ENCODE measurements around the gene HOXA9. TPM values are rescaled to one million over a fixed set of nuclear protein-coding genes. Genes with fewer than 3 reads are reported as not detected.

HOXA9 gene
- total and polyA plus RNA-seq, 2 of the 4 experiments (the other 2 are of a cell fraction): 0.18 to 0.32 TPM

GRCh38 chr7:27192546-27193334 is 27.4 kb upstream of the HOXA9 start:
- Histone ChIP-seq H3K18ac (ENCODE audit: low read depth, low read length) (no peak overlapping the region), H3K36me3 (ENCODE audit: control insufficient read depth, insufficient read depth, low read length) (no peaks in the 10 kb centered on the region), H2AK5ac (ENCODE audit: low read depth, low read length) (no peak overlapping the region), H2BK5ac (ENCODE audit: low read depth, low read length, poor library complexity, severe bottlenecking) (no peak overlapping the region), H3K4ac (ENCODE audit: low read depth, low read length) (no peak overlapping the region), H4K20me1 (ENCODE audit: insufficient read depth, low read length) (peaks cover 4% of the 10 kb centered on the region; the same call in 1 of the 2 replicates), H2BK15ac (ENCODE audit: low read depth, low read length) (no peak overlapping the region), H2AK9ac (replicated peaks; ENCODE audit: low read depth, low read length, poor library complexity) (no peak overlapping the region), H3K4me3 (ENCODE audit: insufficient read depth, low read depth, low read length) (0 out of 2 replicates have a peak overlapping the region, but pooled peaks have one; percentile 4), H4K8ac (ENCODE audit: low read depth in 2 of 2, low read length in 2 of 2) (no peak overlapping the region), H3K4me1 (ENCODE audit: control insufficient read depth, insufficient read depth, low read length) (peaks cover 1% of the 10 kb centered on the region; the same call in 1 of the 2 replicates), H3K79me1 (ENCODE audit: low read depth in 1 of 2, low read length in 2 of 2) (no peaks in the 10 kb centered on the region), H3K56ac (ENCODE audit: extremely low read depth, insufficient read depth, low read length) (no peak overlapping the region), H4K5ac (ENCODE audit: low read depth, low read length) (no peak overlapping the region), H2BK20ac (ENCODE audit: low read depth, low read length) (no peak overlapping the region), H3K9ac (ENCODE audit: low read depth, low read length) (no peak overlapping the region), H3K23ac (ENCODE audit: low read depth, low read length) (no peak overlapping the region; the same call in 1 of the 2 replicates), H3K27ac (ENCODE audit: insufficient read depth, low read length) (no peak overlapping the region), H3K9me3 (ENCODE audit: control insufficient read depth, insufficient read depth, low read length) (peaks cover 12% of the 10 kb centered on the region; the same call in 1 of the 2 replicates), H4K91ac (ENCODE audit: insufficient read depth, low read depth, low read length) (no peak overlapping the region), H3K9me1 (ENCODE audit: insufficient read depth, low read length) (no peaks in the 10 kb centered on the region), H3K14ac (replicated peaks; ENCODE audit: low read depth, low read length) (no peak overlapping the region), H2AFZ (replicated peaks; ENCODE audit: low read length, poor library complexity) (peak overlapping the region; percentile 9), H2BK120ac (ENCODE audit: low read depth, low read length) (no peak overlapping the region), H3K27me3 (ENCODE audit: control insufficient read depth, insufficient read depth, low read length) (peaks cover 89% of the 10 kb centered on the region), H3K4me2 (ENCODE audit: low read depth, low read length) (peak overlapping the region; percentile 41; the same call in 1 of the 2 replicates)
- intact Hi-C loops (cut with micrococcal nuclease): loop anchor here (10.0 kb wide), 4 partner anchors 552 to 1912 kb away; partner anchors contain the start of gene TAX1BP1
- ATAC-seq (ENCODE audit: low read depth) (peak; percentile 68), DNase-seq (no peak)
- POLR2A ChIA-PET (ENCODE audit: unreplicated experiment): no interaction called here
- BruUV-seq (replicated peaks): no TSS peak
- no peak for TF ChIP-seq CTCF (conservative IDR thresholded peaks at IDR 0.05; ENCODE audit: low read depth, low read length)
- TF ChIP-seq MAZ (IDR thresholded peaks at IDR 0.05; ENCODE audit: borderline replicate concordance, low read depth, low read length): no peak
- TF ChIP-seq RCOR1 (IDR thresholded peaks at IDR 0.05; ENCODE audit: insufficient replicate concordance, low read length): no peak
- no peak for TF ChIP-seq BHLHE40 (IDR thresholded peaks at IDR 0.05; ENCODE audit: low read depth, low read length)
- no peak for TF ChIP-seq POLR2A (IDR thresholded peaks at IDR 0.05; ENCODE audit: low read depth, low read length)
- dilution Hi-C loops (cut with HindIII; ENCODE audit: low sequenced_read_pairs, unreplicated experiment): no loop called here
- CTCF ChIA-PET: interaction anchor here (0.7 to 1.3 kb wide), 2 partner anchors 13 to 582 kb away, joined by 3 read pairs; no protein-coding TSS in a partner anchor
- 8% methylated on average over 22 of the region's 78 CpGs; no CpG with 5 or more reads in 1 of the 2 experiments for WGBS, 2 experiments (ENCODE audit: extremely low coverage in 2 of 2, insufficient read length in 1 of 2)
- in situ Hi-C loops (cut with MboI; ENCODE audit: low sequenced_read_pairs): loop anchor here (10.0 kb wide), 1 partner anchor 882 kb away; no protein-coding TSS in a partner anchor

Data from IMR-90 (cell line).